HFF-Myc (cell line): ENCODE data around the gene TPO.

Experiments
- DNase-seq: peaks from one replicate; pipeline ENCODE4 v3.0.0-alpha.2; 2011; ENCODE audit warnings: low read depth; ENCODE audit errors: extremely low read depth
- H3K4me3 ChIP-seq: replicated peaks from 2 replicates; pipeline ENCODE4 v1.5.1; 2011; ENCODE audit warnings: low read depth, mild to moderate bottlenecking, control low read depth, low read length
- CTCF ChIP-seq: IDR thresholded peaks from 2 replicates; pipeline ENCODE4 v1.5.1; 2012; ENCODE audit warnings: mild to moderate bottlenecking, low read depth, low read length, control low read depth; ENCODE audit errors: missing control alignments

The TPO gene

GRCh38 chr2:1543776-1544477 is 130.7 kb downstream of the TPO start:
- no peak for DNase-seq
- TF ChIP-seq CTCF = no peak
- no peak overlapping the region for H3K4me3 ChIP-seq

- H3K4me3 ChIP-seq = no peak overlapping the region
- TF ChIP-seq CTCF = no peak
- DNase-seq = no peak
Observed at GRCh38 chr2:1544478-1545069, 131.3 kb downstream of the TPO start.

- peak; percentile 82 for TF ChIP-seq CTCF
- no peak for DNase-seq
- H3K4me3 ChIP-seq = no peak overlapping the region
Observed at GRCh38 chr2:1546023-1546591, 132.8 kb downstream of the TPO start.

GRCh38 chr2:1546901-1547300 is 133.6 kb downstream of the TPO start:
- H3K4me3 ChIP-seq = no peak overlapping the region
- TF ChIP-seq CTCF = peak; percentile 28

GRCh38 chr2:1548910-1549673 is 135.8 kb downstream of the TPO start:
- no peak overlapping the region for H3K4me3 ChIP-seq
- DNase-seq = no peak
- TF ChIP-seq CTCF = no peak

More at GRCh38 chr2:1546901-1547300, 133.6 kb downstream of the TPO start:
- no peak for DNase-seq

- no peak for TF ChIP-seq CTCF
- no peak overlapping the region for H3K4me3 ChIP-seq
- no peak for DNase-seq
Observed at GRCh38 chr2:1550076-1550475, 136.8 kb downstream of the TPO start.
